IMR-90 (cell line): ENCODE measurements around the gene SMIM10L1. TPM values are rescaled to one million over a fixed set of nuclear protein-coding genes. Genes with fewer than 3 reads are reported as not detected.

Experiments
- ATAC-seq: fragments of 200-7000 bp; cut with Tn5 transposase; 2 replicates; pipeline ENCODE4 v1.9.1; 2020; ENCODE audit warnings: low read depth, mild to moderate bottlenecking, moderate library complexity
- BruUV-seq: library from RNA; stranded (reverse); fragments of 400-500 nt; replicated peaks from 2 replicates; lab custom pipeline; 2021; lab: Mats Ljungman, UMichigan
- CTCF ChIA-PET: fragments of 300-600 bp; formaldehyde crosslinking; extraction: SDS; loops from one replicate; lab custom pipeline; 2021; ENCODE audit warnings: antibody characterized with exemption; lab: Yijun Ruan, JAX
- POLR2A ChIA-PET: fragments of 300-600 bp; sonication (Branson Sonifier 250); formaldehyde crosslinking; loops from one replicate; lab custom pipeline; 2022; ENCODE audit warnings: antibody characterized with exemption; ENCODE audit not compliant: unreplicated experiment; lab: Charles Lee
- DNase-seq: peaks from one replicate; pipeline ENCODE4 v3.0.0; 2013
- H2AFZ ChIP-seq: replicated peaks from 2 replicates; pipeline ENCODE3; 2013; ENCODE audit warnings: low read length, mild to moderate bottlenecking; ENCODE audit not compliant: poor library complexity
- H2AK5ac ChIP-seq: 2 replicates; pipeline ENCODE4 v1.6.1; 2013; ENCODE audit warnings: low read depth, low read length, inconsistent platforms
- H2AK9ac ChIP-seq: replicated peaks from 2 replicates; pipeline ENCODE3; 2013; ENCODE audit warnings: mild to moderate bottlenecking, low read depth, low read length, moderate library complexity; ENCODE audit not compliant: poor library complexity
- H2BK120ac ChIP-seq: 2 replicates; pipeline ENCODE4 v1.6.1; 2013; ENCODE audit warnings: low read depth, low read length, inconsistent platforms
- H2BK15ac ChIP-seq: 3 replicates; pipeline ENCODE4 v1.6.1; 2013; ENCODE audit warnings: low read depth, low read length, inconsistent platforms
- H2BK20ac ChIP-seq: 2 replicates; pipeline ENCODE4 v1.6.1; 2013; ENCODE audit warnings: low read depth, mild to moderate bottlenecking, inconsistent platforms, low read length, moderate library complexity
- H2BK5ac ChIP-seq: 2 replicates; pipeline ENCODE4 v1.6.1; 2013; ENCODE audit warnings: mild to moderate bottlenecking, low read depth, low read length, inconsistent platforms; ENCODE audit not compliant: poor library complexity, severe bottlenecking
- H3K14ac ChIP-seq: replicated peaks from 2 replicates; pipeline ENCODE4 v1.6.1; 2013; ENCODE audit warnings: low read depth, low read length, inconsistent platforms
- H3K18ac ChIP-seq: 2 replicates; pipeline ENCODE4 v1.6.1; 2013; ENCODE audit warnings: low read depth, low read length, control low read depth
- H3K23ac ChIP-seq: 2 replicates; pipeline ENCODE4 v1.6.1; 2013; ENCODE audit warnings: low read depth, low read length, inconsistent platforms
- H3K27ac ChIP-seq: 2 replicates; pipeline ENCODE4 v1.5.1; 2013; ENCODE audit warnings: mild to moderate bottlenecking, control low read depth, low read length; ENCODE audit not compliant: insufficient read depth
- H3K27me3 ChIP-seq: 2 replicates; pipeline ENCODE4 v1.6.1; 2013; ENCODE audit warnings: low read length; ENCODE audit not compliant: control insufficient read depth, insufficient read depth
- H3K36me3 ChIP-seq: 2 replicates; pipeline ENCODE4 v1.6.1; 2013; ENCODE audit warnings: low read length, mixed read lengths; ENCODE audit not compliant: control insufficient read depth, insufficient read depth
- H3K4ac ChIP-seq: 2 replicates; pipeline ENCODE4 v1.6.1; 2013; ENCODE audit warnings: low read depth, low read length, inconsistent platforms
- H3K4me1 ChIP-seq: 2 replicates; pipeline ENCODE4 v1.6.1; 2013; ENCODE audit warnings: low read length, mixed read lengths; ENCODE audit not compliant: control insufficient read depth, insufficient read depth
- H3K4me2 ChIP-seq: 2 replicates; pipeline ENCODE4 v1.6.1; 2013; ENCODE audit warnings: low read depth, mild to moderate bottlenecking, control low read depth, low read length, moderate library complexity
- H3K4me3 ChIP-seq: 2 replicates; pipeline ENCODE4 v1.5.1; 2013; ENCODE audit warnings: low read depth, mild to moderate bottlenecking, control low read depth, low read length, moderate library complexity; ENCODE audit not compliant: insufficient read depth
- H3K56ac ChIP-seq: 2 replicates; pipeline ENCODE4 v1.6.1; 2013; ENCODE audit warnings: low read length, inconsistent platforms; ENCODE audit not compliant: insufficient read depth; ENCODE audit errors: extremely low read depth
- H3K79me1 ChIP-seq, 2 experiments: 2 replicates each; pipeline ENCODE4 v1.6.1; 2013; ENCODE audit warnings: low read length in 2 of 2, inconsistent platforms in 1 of 2, low read depth in 1 of 2
- H3K9ac ChIP-seq: 2 replicates; pipeline ENCODE4 v1.6.1; 2013; ENCODE audit warnings: low read depth, low read length, control low read depth
- H3K9me1 ChIP-seq: 2 replicates; pipeline ENCODE4 v1.6.1; 2013; ENCODE audit warnings: low read length, inconsistent platforms; ENCODE audit not compliant: insufficient read depth
- H3K9me3 ChIP-seq: 2 replicates; pipeline ENCODE4 v1.6.1; 2013; ENCODE audit warnings: low read length; ENCODE audit not compliant: control insufficient read depth, insufficient read depth
- H4K20me1 ChIP-seq: 2 replicates; pipeline ENCODE4 v1.6.1; 2013; ENCODE audit warnings: low read length, inconsistent platforms; ENCODE audit not compliant: insufficient read depth
- H4K5ac ChIP-seq: 2 replicates; pipeline ENCODE4 v1.6.1; 2013; ENCODE audit warnings: mild to moderate bottlenecking, low read depth, low read length, control low read depth
- H4K8ac ChIP-seq, 2 experiments: 2 replicates each; pipeline ENCODE4 v1.6.1; 2013; ENCODE audit warnings: low read depth in 2 of 2, low read length in 2 of 2, control low read depth in 1 of 2, inconsistent platforms in 1 of 2
- H4K91ac ChIP-seq: 2 replicates; pipeline ENCODE4 v1.6.1; 2013; ENCODE audit warnings: low read depth, low read length, inconsistent platforms; ENCODE audit not compliant: insufficient read depth
- BHLHE40 ChIP-seq: fragments of 150-350 bp; IDR thresholded peaks from 2 replicates; pipeline ENCODE4 v1.6.1; 2016; ENCODE audit warnings: mild to moderate bottlenecking, low read depth, low read length
- CEBPB ChIP-seq: IDR thresholded peaks from 2 replicates; pipeline ENCODE4 v1.6.1; 2012; ENCODE audit warnings: low read depth, low read length, improper control_type of control experiment
- CHD1 ChIP-seq: IDR thresholded peaks from 2 replicates; pipeline ENCODE4 v1.6.1; 2012; ENCODE audit warnings: low read depth, low read length, improper control_type of control experiment
- MAFK ChIP-seq: IDR thresholded peaks from 2 replicates; pipeline ENCODE4 v1.6.1; 2012; ENCODE audit warnings: low read depth, low read length, improper control_type of control experiment
- MAZ ChIP-seq: IDR thresholded peaks from 2 replicates; pipeline ENCODE4 v1.6.1; 2012; ENCODE audit warnings: low read depth, mild to moderate bottlenecking, low read length, improper control_type of control experiment, moderate library complexity, borderline replicate concordance
- NFE2L2 ChIP-seq: fragments of 150-350 bp; IDR thresholded peaks from 2 replicates; pipeline ENCODE4 v1.6.1; 2016; ENCODE audit warnings: low read depth, mild to moderate bottlenecking, low read length
- POLR2A ChIP-seq: IDR thresholded peaks from 2 replicates; pipeline ENCODE4 v1.6.1; 2012; ENCODE audit warnings: mild to moderate bottlenecking, low read depth, low read length
- RAD21 ChIP-seq: IDR thresholded peaks from 2 replicates; pipeline ENCODE4 v1.6.1; 2012; ENCODE audit warnings: low read length, improper control_type of control experiment
- RFX5 ChIP-seq: IDR thresholded peaks from 2 replicates; pipeline ENCODE4 v1.8.0; 2012; ENCODE audit warnings: low read depth, mild to moderate bottlenecking, low read length, moderate library complexity
- SMC3 ChIP-seq: fragments of 150-350 bp; IDR thresholded peaks from 2 replicates; pipeline ENCODE4 v1.6.1; 2016; ENCODE audit warnings: low read depth, mild to moderate bottlenecking, antibody characterized with exemption, low read length, moderate library complexity
- WGBS, 2 experiments: methylation state at CpG; one replicate each; pipeline versions ENCODE4 v1.1.5 to v1.1.7; 2013; ENCODE audit warnings: missing lambda C conversion rate in 2 of 2; ENCODE audit not compliant: insufficient read length in 1 of 2; ENCODE audit errors: extremely low coverage in 2 of 2; 5-methylcytosine and 5-hydroxymethylcytosine counted together
- dilution Hi-C: fragments of 300-500 bp; cut with HindIII; formaldehyde crosslinking; loops from one replicate; pipeline ENCODE4 v1.14.3; 2018; ENCODE audit warnings: low sequenced_read_pairs; ENCODE audit not compliant: unreplicated experiment
- in situ Hi-C: fragments of 300-500 bp; cut with MboI; formaldehyde crosslinking; loops from 3 replicates; pipeline ENCODE4 v1.14.3; 2019; ENCODE audit warnings: low sequenced_read_pairs, inconsistent platforms, mixed read lengths
- intact Hi-C: fragments of 100-400 bp; cut with micrococcal nuclease; formaldehyde crosslinking; loops from 2 replicates; pipeline ENCODE4 v1.10.0; 2022
- polyA plus RNA-seq, 3 experiments: library from polyadenylated mRNA; depleted of rRNA; stranded (reverse); fragments of >200 nt; gene quantifications; 2 replicates each; pipeline ENCODE4 v1.2.3, GENCODE V29; 2012; ENCODE audit warnings: low replicate concordance in 1 of 3
- total RNA-seq: library from RNA; depleted of rRNA; stranded (reverse); fragments of >200 nt; gene quantifications from 2 replicates; pipeline ENCODE4 v1.2.3, GENCODE V29; 2012
- TF ChIP-seq, protein P1 (sequence below): fragments of 150-350 bp; IDR thresholded peaks from 2 replicates; pipeline ENCODE4 v1.6.1; 2017; ENCODE audit warnings: mild to moderate bottlenecking, antibody characterized with exemption, low read length, low read depth
- TF ChIP-seq, protein P2 (sequence below): conservative IDR thresholded peaks from 2 replicates; pipeline ENCODE4 v1.5.1; 2012; ENCODE audit warnings: mild to moderate bottlenecking, low read depth, low read length, improper control_type of control experiment
- TF ChIP-seq, protein P3 (sequence below): fragments of 150-350 bp; IDR thresholded peaks from 2 replicates; pipeline ENCODE4 v1.6.1; 2016; ENCODE audit warnings: low read depth, mild to moderate bottlenecking, low read length, moderate library complexity, borderline replicate concordance

SMIM10L1 gene
- total and polyA plus RNA-seq, 2 of the 4 experiments (the other 2 are of a cell fraction), result 2.7 to 4.5 TPM

DNA sequence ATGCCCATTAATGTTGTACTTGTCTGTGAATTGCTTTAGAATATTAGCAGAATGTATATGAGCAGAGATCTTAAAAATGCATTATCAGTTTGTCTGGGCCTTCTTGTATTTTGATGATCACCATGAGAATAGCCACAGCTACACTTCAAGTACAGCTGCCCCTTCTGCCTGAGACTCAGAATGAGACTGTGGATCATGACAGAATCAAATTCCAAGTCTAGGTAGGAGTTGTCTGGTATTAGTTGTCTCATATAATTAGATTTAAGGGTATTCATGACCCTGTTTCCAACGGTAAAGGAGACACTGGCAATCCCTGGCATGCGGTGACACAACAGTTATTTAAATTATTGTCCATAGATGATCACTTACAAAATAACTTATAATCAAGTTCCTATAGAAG is 18.3 kb upstream of the SMIM10L1 start:
- no TSS peak for BruUV-seq
- POLR2A ChIA-PET, result no interaction called here
- ATAC-seq (no peak), DNase-seq (no peak)
- no peak overlapping the region for H3K4me3 ChIP-seq
- dilution Hi-C loops (no loop called here), intact Hi-C loops (no loop called here), in situ Hi-C loops (no loop called here)
- no peak overlapping the region for H2BK120ac ChIP-seq
- CTCF ChIA-PET, result no interaction called here
- no CpG with 5 or more reads among the region's 2 CpGs for WGBS, 2 experiments
- TF ChIP-seq, protein P1, sequence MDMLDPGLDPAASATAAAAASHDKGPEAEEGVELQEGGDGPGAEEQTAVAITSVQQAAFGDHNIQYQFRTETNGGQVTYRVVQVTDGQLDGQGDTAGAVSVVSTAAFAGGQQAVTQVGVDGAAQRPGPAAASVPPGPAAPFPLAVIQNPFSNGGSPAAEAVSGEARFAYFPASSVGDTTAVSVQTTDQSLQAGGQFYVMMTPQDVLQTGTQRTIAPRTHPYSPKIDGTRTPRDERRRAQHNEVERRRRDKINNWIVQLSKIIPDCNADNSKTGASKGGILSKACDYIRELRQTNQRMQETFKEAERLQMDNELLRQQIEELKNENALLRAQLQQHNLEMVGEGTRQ, result no peak
- TF ChIP-seq SMC3 (no peak), CHD1 (no peak), RFX5 (no peak), CEBPB (no peak), MAFK (no peak), BHLHE40 (no peak), POLR2A (no peak), RAD21 (no peak), MAZ (no peak), NFE2L2 (no peak)
- TF ChIP-seq, protein P2, sequence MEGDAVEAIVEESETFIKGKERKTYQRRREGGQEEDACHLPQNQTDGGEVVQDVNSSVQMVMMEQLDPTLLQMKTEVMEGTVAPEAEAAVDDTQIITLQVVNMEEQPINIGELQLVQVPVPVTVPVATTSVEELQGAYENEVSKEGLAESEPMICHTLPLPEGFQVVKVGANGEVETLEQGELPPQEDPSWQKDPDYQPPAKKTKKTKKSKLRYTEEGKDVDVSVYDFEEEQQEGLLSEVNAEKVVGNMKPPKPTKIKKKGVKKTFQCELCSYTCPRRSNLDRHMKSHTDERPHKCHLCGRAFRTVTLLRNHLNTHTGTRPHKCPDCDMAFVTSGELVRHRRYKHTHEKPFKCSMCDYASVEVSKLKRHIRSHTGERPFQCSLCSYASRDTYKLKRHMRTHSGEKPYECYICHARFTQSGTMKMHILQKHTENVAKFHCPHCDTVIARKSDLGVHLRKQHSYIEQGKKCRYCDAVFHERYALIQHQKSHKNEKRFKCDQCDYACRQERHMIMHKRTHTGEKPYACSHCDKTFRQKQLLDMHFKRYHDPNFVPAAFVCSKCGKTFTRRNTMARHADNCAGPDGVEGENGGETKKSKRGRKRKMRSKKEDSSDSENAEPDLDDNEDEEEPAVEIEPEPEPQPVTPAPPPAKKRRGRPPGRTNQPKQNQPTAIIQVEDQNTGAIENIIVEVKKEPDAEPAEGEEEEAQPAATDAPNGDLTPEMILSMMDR, result no peak
- TF ChIP-seq, protein P3, sequence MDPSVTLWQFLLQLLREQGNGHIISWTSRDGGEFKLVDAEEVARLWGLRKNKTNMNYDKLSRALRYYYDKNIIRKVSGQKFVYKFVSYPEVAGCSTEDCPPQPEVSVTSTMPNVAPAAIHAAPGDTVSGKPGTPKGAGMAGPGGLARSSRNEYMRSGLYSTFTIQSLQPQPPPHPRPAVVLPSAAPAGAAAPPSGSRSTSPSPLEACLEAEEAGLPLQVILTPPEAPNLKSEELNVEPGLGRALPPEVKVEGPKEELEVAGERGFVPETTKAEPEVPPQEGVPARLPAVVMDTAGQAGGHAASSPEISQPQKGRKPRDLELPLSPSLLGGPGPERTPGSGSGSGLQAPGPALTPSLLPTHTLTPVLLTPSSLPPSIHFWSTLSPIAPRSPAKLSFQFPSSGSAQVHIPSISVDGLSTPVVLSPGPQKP, result no peak
- H2BK15ac ChIP-seq, result no peak overlapping the region
- H2AFZ ChIP-seq, result no peak overlapping the region
- H4K5ac ChIP-seq, result no peak overlapping the region
- no peak overlapping the region for H4K8ac ChIP-seq
- no peak overlapping the region for H2BK20ac ChIP-seq
- H3K4me2 ChIP-seq, result no peak overlapping the region
- H3K9me1 ChIP-seq, result no peaks in the 10 kb centered on the region
- H4K20me1 ChIP-seq, result peaks cover 4% of the 10 kb centered on the region; the same call in 1 of the 2 replicates
- H4K91ac ChIP-seq, result no peak overlapping the region
- no peak overlapping the region for H3K18ac ChIP-seq
- H3K4ac ChIP-seq, result no peak overlapping the region
- H3K27me3 ChIP-seq, result no peaks in the 10 kb centered on the region
- no peak overlapping the region for H2AK9ac ChIP-seq
- H3K4me1 ChIP-seq, result no peaks in the 10 kb centered on the region
- H3K14ac ChIP-seq, result no peak overlapping the region
- no peak overlapping the region for H3K9ac ChIP-seq
- H2BK5ac ChIP-seq, result no peak overlapping the region
- H3K9me3 ChIP-seq, result peaks cover 2% of the 10 kb centered on the region; the same call in 1 of the 2 replicates
- no peak overlapping the region for H3K27ac ChIP-seq
- no peak overlapping the region for H2AK5ac ChIP-seq
- H3K56ac ChIP-seq, result no peak overlapping the region
- H3K79me1 ChIP-seq, result peaks cover 5 to 12% of the 10 kb centered on the region in 2 experiments; a peak in 3 of 4 replicates
- no peaks in the 10 kb centered on the region; the same call in 1 of the 2 replicates for H3K36me3 ChIP-seq
- H3K23ac ChIP-seq, result no peak overlapping the region
